ENCODE results near the gene PTPRT. TPM values are rescaled to one million over a fixed set of nuclear protein-coding genes. Genes with fewer than 3 reads are reported as not detected.

PTPRT gene
- total RNA-seq, 1 experiment from 2014 or later: 0.20 TPM

DNA sequence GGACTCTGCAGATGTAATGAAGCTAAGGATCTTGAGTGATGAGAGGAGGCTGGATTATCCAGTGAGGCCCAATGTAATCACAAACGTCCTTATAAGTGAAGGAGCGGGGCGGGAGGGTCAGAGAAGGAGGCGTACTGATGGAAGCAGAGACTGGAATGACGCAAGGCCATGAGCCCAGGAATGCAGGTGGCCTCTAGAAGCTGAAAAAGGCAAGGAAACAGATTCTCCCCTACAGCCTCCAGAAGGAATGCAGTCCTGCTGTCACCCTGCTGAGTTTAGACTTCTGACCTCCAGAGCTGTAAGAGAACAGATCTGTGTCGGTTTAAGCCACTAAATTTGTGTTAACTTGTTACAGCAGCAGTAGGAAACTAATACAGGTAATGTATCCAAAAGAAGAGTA is 227.9 kb downstream of the PTPRT start:
- ChIA-PET CTCF (interaction anchor here (0.7 kb wide), 1 partner anchor 31 kb away, joined by 3 read pairs; no protein-coding TSS in a partner anchor), POLR2A (no interaction called here)
- TF ChIP-seq, protein P1, sequence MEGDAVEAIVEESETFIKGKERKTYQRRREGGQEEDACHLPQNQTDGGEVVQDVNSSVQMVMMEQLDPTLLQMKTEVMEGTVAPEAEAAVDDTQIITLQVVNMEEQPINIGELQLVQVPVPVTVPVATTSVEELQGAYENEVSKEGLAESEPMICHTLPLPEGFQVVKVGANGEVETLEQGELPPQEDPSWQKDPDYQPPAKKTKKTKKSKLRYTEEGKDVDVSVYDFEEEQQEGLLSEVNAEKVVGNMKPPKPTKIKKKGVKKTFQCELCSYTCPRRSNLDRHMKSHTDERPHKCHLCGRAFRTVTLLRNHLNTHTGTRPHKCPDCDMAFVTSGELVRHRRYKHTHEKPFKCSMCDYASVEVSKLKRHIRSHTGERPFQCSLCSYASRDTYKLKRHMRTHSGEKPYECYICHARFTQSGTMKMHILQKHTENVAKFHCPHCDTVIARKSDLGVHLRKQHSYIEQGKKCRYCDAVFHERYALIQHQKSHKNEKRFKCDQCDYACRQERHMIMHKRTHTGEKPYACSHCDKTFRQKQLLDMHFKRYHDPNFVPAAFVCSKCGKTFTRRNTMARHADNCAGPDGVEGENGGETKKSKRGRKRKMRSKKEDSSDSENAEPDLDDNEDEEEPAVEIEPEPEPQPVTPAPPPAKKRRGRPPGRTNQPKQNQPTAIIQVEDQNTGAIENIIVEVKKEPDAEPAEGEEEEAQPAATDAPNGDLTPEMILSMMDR (IDR thresholded peaks at IDR 0.05; ENCODE audit: insufficient read depth in 1 of 2, low read depth in 1 of 2, low read length in 1 of 2, severe bottlenecking in 1 of 2, unreplicated experiment in 1 of 2): no peak
- no peaks in the 10 kb centered on the region for H3K36me3 Mint-ChIP-seq (ENCODE audit: insufficient read depth, unreplicated experiment)
- no peak for DNase-seq
- intact Hi-C loops (cut with micrococcal nuclease; ENCODE audit: unreplicated experiment): no loop called here
- peaks cover 10% of the 10 kb centered on the region for H3K9me3 Mint-ChIP-seq (ENCODE audit: unreplicated experiment)
- Histone ChIP-seq H3K4me3 (ENCODE audit: low read depth, low read length) (no peak overlapping the region), H3K4me1 (no peaks in the 10 kb centered on the region), H3K36me3 (ENCODE audit: control insufficient read depth, insufficient read depth, low read length) (no peaks in the 10 kb centered on the region), H3K9me3 (no peaks in the 10 kb centered on the region; the same call in 1 of the 2 replicates), H3K27me3 (replicated peaks; ENCODE audit: control insufficient read depth, insufficient read depth, low read length) (no peaks in the 10 kb centered on the region)
- no peaks in the 10 kb centered on the region for H3K4me1 Mint-ChIP-seq (ENCODE audit: low read depth, unreplicated experiment)
- no peak overlapping the region for H3K4me3 Mint-ChIP-seq (ENCODE audit: unreplicated experiment)
- no TSS peak for BruUV-seq (replicated peaks)
- peaks cover 6% of the 10 kb centered on the region for H3K27me3 Mint-ChIP-seq (ENCODE audit: insufficient read depth, unreplicated experiment)
- no peak overlapping the region for H3K27ac Mint-ChIP-seq (ENCODE audit: unreplicated experiment)

DNA sequence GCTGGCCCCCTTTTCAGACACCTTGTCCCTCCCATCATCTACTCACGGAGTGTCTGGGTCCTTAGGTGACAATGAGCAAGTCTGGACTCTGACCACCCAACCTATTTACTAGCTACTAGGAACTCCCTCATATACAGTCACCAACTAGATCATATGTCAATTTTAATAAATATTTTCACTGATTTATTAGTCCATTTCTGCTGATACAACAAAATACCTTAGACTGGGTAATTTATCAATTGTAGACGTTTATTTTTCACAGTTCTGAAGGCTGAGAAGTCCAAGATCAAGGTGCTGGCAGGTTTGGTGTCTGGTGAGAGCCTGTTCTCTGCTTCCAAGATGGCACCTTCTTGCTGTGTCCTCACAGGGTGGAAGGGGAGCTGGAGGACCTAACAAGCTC is 229.7 kb downstream of the PTPRT start:
- TF ChIP-seq, protein P1 (IDR thresholded peaks at IDR 0.05; ENCODE audit: insufficient read depth in 1 of 2, low read depth in 1 of 2, low read length in 1 of 2, severe bottlenecking in 1 of 2, unreplicated experiment in 1 of 2): no peak
- Histone ChIP-seq H3K4me3 (ENCODE audit: low read depth, low read length) (no peak overlapping the region), H3K9me3 (no peaks in the 10 kb centered on the region; the same call in 1 of the 2 replicates), H3K27me3 (replicated peaks; ENCODE audit: control insufficient read depth, insufficient read depth, low read length) (no peaks in the 10 kb centered on the region), H3K4me1 (no peaks in the 10 kb centered on the region), H3K36me3 (ENCODE audit: control insufficient read depth, insufficient read depth, low read length) (no peaks in the 10 kb centered on the region)
- Mint-ChIP-seq H3K4me1 (ENCODE audit: low read depth, unreplicated experiment) (no peaks in the 10 kb centered on the region), H3K27me3 (ENCODE audit: insufficient read depth, unreplicated experiment) (peaks cover 6% of the 10 kb centered on the region), H3K36me3 (ENCODE audit: insufficient read depth, unreplicated experiment) (no peaks in the 10 kb centered on the region), H3K4me3 (ENCODE audit: unreplicated experiment) (no peak overlapping the region), H3K9me3 (ENCODE audit: unreplicated experiment) (peaks cover 10% of the 10 kb centered on the region), H3K27ac (ENCODE audit: unreplicated experiment) (no peak overlapping the region)
- intact Hi-C loops (cut with micrococcal nuclease; ENCODE audit: unreplicated experiment): no loop called here
- BruUV-seq (replicated peaks): no TSS peak
- CTCF ChIA-PET: no interaction called here
- POLR2A ChIA-PET: no interaction called here
- DNase-seq: no peak

DNA sequence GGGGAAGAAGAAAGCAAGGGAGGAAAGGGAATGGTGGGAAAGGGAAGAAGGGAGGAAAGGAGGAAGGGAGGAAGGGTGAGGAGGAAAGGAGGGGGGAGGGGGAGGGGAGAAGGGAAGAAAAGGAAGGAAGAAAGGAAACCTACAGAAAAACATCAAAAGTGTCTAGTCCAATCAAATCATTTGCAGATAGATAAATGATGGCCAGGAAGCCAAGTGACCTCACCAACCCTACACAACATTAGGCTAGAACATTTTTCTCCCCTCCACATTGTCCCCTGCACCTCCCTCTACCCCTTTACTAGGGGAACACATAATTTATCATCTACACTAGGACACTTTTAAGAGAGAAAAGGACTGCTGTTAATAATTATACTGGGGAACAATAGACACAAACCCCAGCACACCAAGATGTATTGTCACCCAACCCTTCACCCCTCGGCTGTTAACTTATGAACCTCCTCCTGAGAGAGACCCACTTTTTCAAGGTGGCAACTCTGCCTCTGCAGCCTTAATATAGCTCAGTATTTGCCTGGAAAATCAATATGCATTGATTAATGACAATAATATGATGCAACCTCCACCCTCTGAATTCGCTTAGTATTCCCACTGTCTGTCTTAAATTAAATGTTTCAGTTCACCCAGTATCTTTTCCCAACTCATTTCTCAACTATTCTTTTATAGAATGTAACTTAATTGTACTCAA is 231.2 kb downstream of the PTPRT start:
- H3K27ac Mint-ChIP-seq (ENCODE audit: unreplicated experiment): no peak overlapping the region

More for the DNA sequence above, 231.2 kb downstream of the PTPRT start:
- no peak for DNase-seq
- Histone ChIP-seq H3K36me3 (ENCODE audit: control insufficient read depth, insufficient read depth, low read length) (no peaks in the 10 kb centered on the region), H3K4me1 (no peaks in the 10 kb centered on the region), H3K4me3 (ENCODE audit: low read depth, low read length) (no peak overlapping the region), H3K27me3 (replicated peaks; ENCODE audit: control insufficient read depth, insufficient read depth, low read length) (no peaks in the 10 kb centered on the region), H3K9me3 (no peaks in the 10 kb centered on the region; the same call in 1 of the 2 replicates)
- intact Hi-C loops (cut with micrococcal nuclease; ENCODE audit: unreplicated experiment): no loop called here
- no TSS peak for BruUV-seq (replicated peaks)
- POLR2A ChIA-PET: no interaction called here
- peaks cover 6% of the 10 kb centered on the region for H3K27me3 Mint-ChIP-seq (ENCODE audit: insufficient read depth, unreplicated experiment)
- no peaks in the 10 kb centered on the region for H3K4me1 Mint-ChIP-seq (ENCODE audit: low read depth, unreplicated experiment)
- peaks cover 10% of the 10 kb centered on the region for H3K9me3 Mint-ChIP-seq (ENCODE audit: unreplicated experiment)
- H3K4me3 Mint-ChIP-seq (ENCODE audit: unreplicated experiment): no peak overlapping the region
- TF ChIP-seq, protein P1 (IDR thresholded peaks at IDR 0.05; ENCODE audit: insufficient read depth in 1 of 2, low read depth in 1 of 2, low read length in 1 of 2, severe bottlenecking in 1 of 2, unreplicated experiment in 1 of 2): no peak
- CTCF ChIA-PET: no interaction called here
- no peaks in the 10 kb centered on the region for H3K36me3 Mint-ChIP-seq (ENCODE audit: insufficient read depth, unreplicated experiment)
